GM18951 (cell line): ENCODE data around the gene MCM9.

Experiments used
- POLR2A ChIP-seq: IDR thresholded peaks from 4 replicates; pipeline ENCODE4 v1.6.1; 2011; ENCODE audit warnings: mild to moderate bottlenecking; ENCODE audit not compliant: insufficient read length, insufficient read depth; ENCODE audit errors: extremely low read depth
- in situ Hi-C: fragments of 300-500 bp; cut with MboI; formaldehyde crosslinking; loops from one replicate; pipeline ENCODE4 v1.12.0; 2022; ENCODE audit warnings: low sequenced_read_pairs, mixed read lengths, inconsistent platforms; ENCODE audit not compliant: unreplicated experiment

MCM9 gene

GRCh38 chr6:118860363-118860762 lies 74.6 kb downstream of the MCM9 start:
- TF ChIP-seq POLR2A: no peak
- in situ Hi-C loops: no loop called here

- no peak for TF ChIP-seq POLR2A
- in situ Hi-C loops: no loop called here
These were observed 75.4 kb downstream of the MCM9 start for GRCh38 chr6:118859517-118860064.

- no peak for TF ChIP-seq POLR2A
- in situ Hi-C loops: no loop called here
These were observed 78.7 kb downstream of the MCM9 start for GRCh38 chr6:118856301-118856700.

- no peak for TF ChIP-seq POLR2A
- in situ Hi-C loops: no loop called here
These were observed 81.6 kb downstream of the MCM9 start for GRCh38 chr6:118853408-118853807.

- no peak for TF ChIP-seq POLR2A
- in situ Hi-C loops: no loop called here
These were observed 90.0 kb downstream of the MCM9 start for GRCh38 chr6:118844915-118845314.

- in situ Hi-C loops: no loop called here
- no peak for TF ChIP-seq POLR2A
These were observed 91.1 kb downstream of the MCM9 start for GRCh38 chr6:118843685-118844390.

- TF ChIP-seq POLR2A: no peak
- in situ Hi-C loops: no loop called here
These were observed 104.3 kb downstream of the MCM9 start for GRCh38 chr6:118830691-118831090.

GRCh38 chr6:118829817-118830478 lies 105.0 kb downstream of the MCM9 start:
- in situ Hi-C loops: no loop called here
- TF ChIP-seq POLR2A: no peak

- in situ Hi-C loops: no loop called here
- TF ChIP-seq POLR2A: no peak
These were observed 108.9 kb downstream of the MCM9 start for GRCh38 chr6:118826096-118826495.

- in situ Hi-C loops: no loop called here
These were observed 109.3 kb downstream of the MCM9 start for GRCh38 chr6:118825661-118826060.

GRCh38 chr6:118815495-118815894 lies 119.5 kb downstream of the MCM9 start:
- in situ Hi-C loops: no loop called here

More at GRCh38 chr6:118825661-118826060, 109.3 kb downstream of the MCM9 start:
- no peak for TF ChIP-seq POLR2A

GRCh38 chr6:118813775-118814174 lies 121.2 kb downstream of the MCM9 start:
- TF ChIP-seq POLR2A: no peak
- in situ Hi-C loops: no loop called here

More at GRCh38 chr6:118815495-118815894, 119.5 kb downstream of the MCM9 start:
- no peak for TF ChIP-seq POLR2A

GRCh38 chr6:118812970-118813369 lies 122.0 kb downstream of the MCM9 start:
- in situ Hi-C loops: no loop called here
- TF ChIP-seq POLR2A: no peak
